CD4-positive, alpha-beta T cell treated with Interleukin-4 for 4 hours (primary cell): ENCODE data around the gene BRD9.
"Not testable (repeated sequence)": the region's sequence is repeated elsewhere in the genome, so short reads cannot be mapped to it uniquely, and the experiment has no call there.

Experiments
- DNase-seq: peaks from one replicate; pipeline ENCODE4 v3.0.0-alpha.2; 2020

Gene BRD9

GRCh38 chr5:902129-902916 lies 9.7 kb upstream of the BRD9 start:
- DNase-seq, result no peak

- DNase-seq, result no peak
Measured at GRCh38 chr5:900781-901180, 8.2 kb upstream of the BRD9 start.

GRCh38 chr5:893711-894110 lies 1.1 kb upstream of the BRD9 start:
- DNase-seq, result no peak

DNA sequence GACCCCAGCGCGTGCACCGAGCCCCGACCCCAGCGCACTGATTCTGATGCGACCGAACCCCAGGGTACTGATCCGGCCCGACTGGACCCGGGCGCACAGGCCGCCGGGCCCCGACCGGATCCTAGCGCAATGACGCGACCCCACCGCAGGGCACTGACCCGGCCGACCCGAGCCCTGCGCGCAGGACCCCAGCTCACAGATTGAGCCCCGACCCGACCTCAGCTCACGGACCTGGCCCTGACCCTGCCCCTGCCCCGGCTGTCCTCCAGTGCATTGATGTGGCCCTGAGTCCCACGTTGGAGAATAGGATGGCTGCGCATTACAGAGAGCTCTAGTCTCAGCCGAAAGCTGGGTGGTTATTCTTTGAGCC lies 521 bp upstream of the BRD9 start:
- no peak for DNase-seq

- DNase-seq, result no peak
Measured at GRCh38 chr5:891837-892393, 686 bp downstream of the BRD9 start.

GRCh38 chr5:891117-891836 lies 1.3 kb downstream of the BRD9 start:
- DNase-seq, result no peak

DNA sequence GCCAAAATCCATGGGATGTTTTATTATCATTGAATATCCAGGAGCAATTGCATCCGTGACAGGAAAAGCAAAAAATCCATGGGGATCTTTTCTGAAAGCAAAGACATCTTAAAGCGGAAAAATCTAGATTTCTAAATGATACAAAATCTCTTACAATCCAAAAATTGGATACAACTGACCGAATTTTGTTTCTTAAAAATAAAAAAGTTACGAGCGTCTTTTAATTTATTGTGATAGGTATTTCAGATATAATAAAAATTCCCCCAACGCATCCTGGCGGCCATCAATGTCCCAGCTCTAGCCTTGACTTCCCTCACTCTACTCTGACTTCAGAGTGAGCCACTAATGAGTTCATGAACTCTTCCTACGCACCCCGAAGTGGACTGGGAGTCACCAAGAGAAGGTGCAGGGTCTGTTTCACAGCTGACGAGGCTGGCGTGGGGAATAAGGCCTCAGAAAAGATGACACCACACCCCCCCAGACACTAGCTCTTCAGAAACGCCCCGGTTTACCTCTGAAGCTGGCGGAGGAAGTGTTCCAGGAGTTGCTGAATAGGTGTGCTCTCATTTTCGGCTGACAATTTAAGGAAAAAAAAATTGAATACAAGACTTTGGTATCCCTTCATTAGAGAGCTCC lies 3.4 kb downstream of the BRD9 start:
- DNase-seq, result no peak

GRCh38 chr5:888638-889035 lies 4.0 kb downstream of the BRD9 start:
- DNase-seq, result no peak

DNA sequence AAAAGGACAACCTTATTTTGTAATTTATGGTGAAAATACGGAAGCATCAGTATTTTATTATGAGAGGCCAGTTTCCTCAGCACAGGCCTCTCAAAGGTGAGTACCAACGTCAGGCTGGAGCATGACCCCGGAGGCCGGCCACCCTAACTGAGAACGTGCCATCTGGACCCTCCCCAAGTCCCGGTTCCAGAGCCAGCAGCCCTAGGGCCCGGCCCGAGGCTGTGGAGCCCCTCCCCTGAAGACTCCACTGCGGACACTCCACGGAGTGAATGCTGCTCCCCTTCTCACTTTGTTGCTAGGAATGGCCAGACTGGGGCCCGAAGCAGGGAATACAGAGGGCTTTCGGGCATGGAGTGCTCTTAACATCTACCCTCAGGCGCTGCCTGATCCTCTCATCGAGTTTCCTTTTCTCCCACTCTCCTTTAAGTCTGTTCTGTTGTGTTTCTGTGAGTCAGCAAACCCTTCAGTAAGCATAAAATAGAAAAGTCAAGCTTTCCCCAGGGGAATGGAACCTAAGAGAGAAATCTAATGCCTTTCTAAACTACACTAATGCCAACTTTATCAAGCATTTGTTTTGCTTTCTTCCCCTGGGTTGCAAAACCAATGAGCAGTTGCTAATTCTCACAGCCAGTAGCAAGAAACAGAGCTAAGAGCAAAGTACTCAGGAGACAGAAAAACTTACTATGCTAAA lies 4.5 kb downstream of the BRD9 start:
- DNase-seq, result no peak

- no peak for DNase-seq
Measured at GRCh38 chr5:886716-887325, 5.8 kb downstream of the BRD9 start.

- no peak for DNase-seq
Measured at GRCh38 chr5:886036-886435, 6.6 kb downstream of the BRD9 start.

DNA sequence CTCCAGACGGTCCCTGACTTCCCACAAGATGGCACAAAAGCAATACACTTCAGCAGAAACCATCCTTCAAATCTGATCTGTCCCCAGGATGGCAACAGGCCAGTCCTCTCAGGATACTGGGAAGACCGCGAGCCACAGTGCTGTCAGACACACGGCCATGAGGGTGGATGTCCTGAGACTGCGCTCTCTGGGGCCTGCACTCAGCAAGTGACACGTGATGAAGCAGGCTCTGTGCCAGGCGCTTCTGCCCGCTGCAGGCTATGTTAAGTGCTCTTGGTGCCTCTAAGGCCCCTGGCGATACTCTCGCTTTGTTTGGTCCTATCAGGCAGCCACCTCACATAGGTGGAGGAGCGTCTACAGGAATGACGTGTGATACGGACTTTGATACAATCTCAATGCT lies 7.1 kb downstream of the BRD9 start:
- DNase-seq, result no peak

GRCh38 chr5:885127-885442 lies 7.5 kb downstream of the BRD9 start:
- DNase-seq, result no peak

- no peak for DNase-seq
Measured at GRCh38 chr5:884345-885126, 8.1 kb downstream of the BRD9 start.

DNA sequence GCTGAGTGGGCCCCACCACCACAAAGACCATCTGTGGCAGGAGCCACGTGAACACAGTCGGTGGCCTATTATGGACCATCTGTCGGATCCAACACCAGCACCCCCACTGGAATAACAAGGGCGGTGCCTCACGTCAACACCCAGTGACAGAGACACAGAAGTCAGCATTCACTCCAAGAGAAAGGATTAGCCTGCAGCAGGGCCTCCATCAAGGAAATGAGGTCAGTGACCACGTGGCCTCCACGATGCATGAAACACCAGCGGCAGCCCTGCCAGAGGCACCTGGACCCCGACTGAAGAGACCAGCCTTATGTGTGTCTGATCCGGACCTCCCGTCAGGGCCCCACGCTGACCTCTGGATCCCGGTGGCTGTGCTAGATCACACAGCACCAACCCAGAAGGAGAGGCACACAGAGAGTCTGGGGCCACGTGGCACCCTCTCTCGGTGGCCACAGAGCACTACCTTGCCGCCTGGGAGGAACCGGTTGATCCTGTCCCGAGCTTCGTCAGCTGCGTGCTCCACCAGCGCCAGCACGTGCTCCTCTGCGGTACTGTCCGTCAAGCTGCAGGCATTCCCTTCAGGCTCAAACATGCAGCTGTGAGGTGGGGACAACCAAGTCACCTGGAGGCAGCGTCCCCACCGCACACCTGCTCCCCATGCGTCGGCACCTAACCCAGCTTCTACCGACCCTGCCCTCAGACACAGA lies 9.0 kb downstream of the BRD9 start:
- no peak for DNase-seq

DNA sequence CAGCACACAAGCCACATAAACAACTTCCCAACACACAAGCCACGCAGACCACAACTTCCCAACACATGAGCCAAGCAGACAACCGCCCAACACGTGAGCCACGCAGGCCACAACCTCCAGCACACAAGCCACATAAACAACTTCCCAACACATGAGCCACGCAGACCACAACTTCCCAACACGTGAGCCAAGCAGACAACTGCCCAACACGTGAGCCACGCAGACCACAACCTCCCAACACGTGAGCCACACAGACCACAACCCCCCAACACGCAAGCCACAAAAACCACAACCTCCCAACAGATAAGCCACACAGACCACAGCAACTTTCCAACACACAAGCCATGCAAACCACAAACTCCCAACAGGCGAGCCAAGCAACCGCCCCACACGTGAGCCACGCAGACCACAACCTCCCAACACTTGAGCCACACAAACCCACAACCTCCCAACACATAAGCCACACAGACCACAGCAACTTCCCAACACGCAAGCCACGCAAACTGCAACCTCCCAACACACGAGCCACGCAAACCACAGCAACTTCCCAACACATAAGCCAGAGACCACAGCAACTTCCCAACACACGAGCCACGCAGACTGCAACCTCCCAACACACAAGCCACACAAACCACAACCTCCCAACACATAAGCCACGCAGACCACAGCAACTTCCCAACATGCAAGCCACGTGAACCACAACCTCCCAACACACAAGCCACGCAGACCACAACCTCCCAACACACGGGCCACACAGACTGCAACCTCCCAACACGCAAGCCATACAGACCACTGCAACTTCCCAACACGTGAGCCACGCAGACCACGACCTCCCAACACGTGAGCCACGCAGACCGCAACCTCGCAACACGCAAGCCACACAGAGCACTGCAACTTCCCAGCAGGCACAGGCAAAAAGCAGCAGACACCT lies 10.1 kb downstream of the BRD9 start:
- DNase-seq, result peak; percentile 1

- no peak for DNase-seq
Measured at GRCh38 chr5:881551-881935, 11.1 kb downstream of the BRD9 start.

- DNase-seq, result no peak
Measured at GRCh38 chr5:880816-881550, 11.6 kb downstream of the BRD9 start.

GRCh38 chr5:878677-879076 lies 13.9 kb downstream of the BRD9 start:
- not testable (repeated sequence) for DNase-seq

DNA sequence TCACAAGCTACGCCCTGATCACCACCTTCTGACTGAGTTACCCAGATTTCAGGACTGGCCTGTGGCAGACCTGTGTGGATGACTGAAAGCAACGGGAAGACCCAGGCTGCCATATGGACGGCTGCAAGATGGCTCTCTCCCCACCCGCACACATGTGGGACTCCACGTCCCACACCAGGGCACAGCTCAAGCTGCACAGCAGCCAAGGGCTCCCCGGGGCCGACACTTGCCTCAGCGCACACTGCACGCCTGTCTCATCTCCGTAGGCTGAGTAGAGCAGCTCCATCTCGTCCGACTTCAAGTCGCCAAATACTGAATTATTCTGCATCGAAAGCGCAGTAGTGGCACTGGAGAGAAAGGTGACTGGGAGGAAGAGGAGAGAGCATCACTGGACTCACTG lies 14.5 kb downstream of the BRD9 start:
- no peak for DNase-seq
